ENCODE results near the gene AKR1C1. TPM values are rescaled to one million over a fixed set of nuclear protein-coding genes. Genes with fewer than 3 reads are reported as not detected.
A peak's percentile ranks its signal among the peaks of the same experiment; 100 is the strongest.

Gene AKR1C1
- total RNA-seq, 4 donors from 2014 or later = 6.3 to 60.9 (median 21.5) TPM

- TF ChIP-seq POLR2A (IDR thresholded peaks at IDR 0.05) (no peak), CTCF (IDR thresholded peaks at IDR 0.05) (no peak)
- H3K9me3 ChIP-seq = no peaks in the 10 kb centered on the region
- H3K4me3 ChIP-seq = no peak overlapping the region
- H3K36me3 ChIP-seq = no peaks in the 10 kb centered on the region
- intact Hi-C loops (cut with DNase I; ENCODE audit: low total_unique reads) = no loop called here
- H3K4me1 ChIP-seq = no peaks in the 10 kb centered on the region
- no peaks in the 10 kb centered on the region for H3K27me3 ChIP-seq
- DNase-seq = no peak
- H3K27ac ChIP-seq = no peak overlapping the region
Observed at GRCh38 chr10:4980793-4981192, 17.6 kb downstream of the AKR1C1 start.

- Histone ChIP-seq H3K4me3 (no peak overlapping the region), H3K9me3 (no peaks in the 10 kb centered on the region), H3K27me3 (no peaks in the 10 kb centered on the region), H3K27ac (peak overlapping the region in 1 of 2 donors; percentile 9), H3K36me3 (no peaks in the 10 kb centered on the region), H3K4me1 (no peaks in the 10 kb centered on the region)
- TF ChIP-seq POLR2A (IDR thresholded peaks at IDR 0.05) (no peak), CTCF (IDR thresholded peaks at IDR 0.05) (peak in 2 of 4 experiments; percentile 27 to 57)
- intact Hi-C loops (cut with DNase I; ENCODE audit: low total_unique reads) = no loop called here
- peak in 1 of 2 donors; percentile 17 for DNase-seq
Observed at GRCh38 chr10:4981722-4982471, 18.7 kb downstream of the AKR1C1 start.

GRCh38 chr10:4982764-4983226, 19.6 kb downstream of the AKR1C1 start:
- intact Hi-C loops (cut with DNase I; ENCODE audit: low total_unique reads) = no loop called here
- DNase-seq = no peak
- no peak overlapping the region for H3K27ac ChIP-seq

GRCh38 chr10:4983615-4984216, 20.5 kb downstream of the AKR1C1 start:
- intact Hi-C loops (cut with DNase I; ENCODE audit: low total_unique reads) = no loop called here
- no peak for DNase-seq
- no peak for TF ChIP-seq POLR2A (IDR thresholded peaks at IDR 0.05)
- no peak for TF ChIP-seq CTCF (IDR thresholded peaks at IDR 0.05)
- Histone ChIP-seq H3K27ac (no peak overlapping the region), H3K4me1 (no peaks in the 10 kb centered on the region), H3K9me3 (no peaks in the 10 kb centered on the region), H3K4me3 (no peak overlapping the region), H3K27me3 (no peaks in the 10 kb centered on the region), H3K36me3 (no peaks in the 10 kb centered on the region)

More at GRCh38 chr10:4982764-4983226, 19.6 kb downstream of the AKR1C1 start:
- Histone ChIP-seq H3K36me3 (no peaks in the 10 kb centered on the region), H3K4me3 (no peak overlapping the region), H3K9me3 (no peaks in the 10 kb centered on the region), H3K27me3 (no peaks in the 10 kb centered on the region), H3K4me1 (no peaks in the 10 kb centered on the region)
- no peak for TF ChIP-seq POLR2A (IDR thresholded peaks at IDR 0.05)
- TF ChIP-seq CTCF (IDR thresholded peaks at IDR 0.05) = no peak

- Histone ChIP-seq H3K27me3 (no peaks in the 10 kb centered on the region), H3K4me3 (no peak overlapping the region), H3K27ac (no peak overlapping the region), H3K9me3 (no peaks in the 10 kb centered on the region), H3K4me1 (no peaks in the 10 kb centered on the region), H3K36me3 (no peaks in the 10 kb centered on the region)
- TF ChIP-seq POLR2A (IDR thresholded peaks at IDR 0.05) = no peak
- TF ChIP-seq CTCF (IDR thresholded peaks at IDR 0.05) = no peak
- DNase-seq = no peak
- intact Hi-C loops (cut with DNase I; ENCODE audit: low total_unique reads) = no loop called here
Observed at GRCh38 chr10:4984223-4984622, 21.0 kb downstream of the AKR1C1 start.
